ENCODE results near the gene INPP5F. TPM values are rescaled to one million over a fixed set of nuclear protein-coding genes. Genes with fewer than 3 reads are reported as not detected.
A peak's percentile ranks its signal among the peaks of the same experiment; 100 is the strongest.

The INPP5F gene
- total and polyA plus RNA-seq, 12 donors: 5.1 to 26.4 (median 10.5) TPM

DNA sequence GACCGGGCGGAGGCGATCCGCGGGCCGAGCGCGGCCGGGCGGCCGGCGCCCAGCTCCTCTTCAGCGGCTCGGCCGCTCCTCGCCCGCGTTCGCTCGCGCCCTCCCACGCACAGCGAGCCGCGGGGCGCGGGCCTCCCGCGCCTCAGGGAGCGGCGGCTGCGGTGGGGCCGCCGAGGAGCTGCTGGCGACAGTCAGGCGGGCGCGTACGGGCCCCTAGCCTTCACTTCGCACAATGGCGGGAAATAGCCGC is 146.7 kb downstream of the INPP5F start, which contains the start of gene MCMBP:
TSS of gene MCMBP (minus strand) at position 234 of the 250 bp plus-strand sequence. CDS start 259 bp downstream, outside the sequence.
- TF ChIP-seq POLR2A (IDR thresholded peaks at IDR 0.05): peak in 1 of 2 donors; percentile 68
- no peak for TF ChIP-seq CTCF (IDR thresholded peaks at IDR 0.05)
- no peak for DNase-seq
- H3K4me1 ChIP-seq (replicated peaks in 1 of 2): peaks cover 0 to 30% of the 10 kb centered on the region in 2 donors
- H3K27me3 ChIP-seq: no peaks in the 10 kb centered on the region
- peak within 1 kb of the TSS; percentile 81 to 94 (median 88) for H3K27ac ChIP-seq
- intact Hi-C loops (cut with DNase I): no loop called here
- H3K9me3 ChIP-seq (replicated peaks in 1 of 3): no peaks in the 10 kb centered on the region
- WGBS, 4 donors: 0 to 1% methylated on average over 13 to 42 of the region's 42 CpGs; no CpG with 5 or more reads in 2 of the 4 donors
- no peaks in the 10 kb centered on the region for H3K36me3 ChIP-seq (replicated peaks in 1 of 2)
- peak within 1 kb of the TSS; percentile 49 to 99 (median 80) for H3K4me3 ChIP-seq

- Histone ChIP-seq H3K27me3 (no peaks in the 10 kb centered on the region), H3K4me1 (replicated peaks in 1 of 2) (peaks cover 0 to 25% of the 10 kb centered on the region in 2 donors), H3K27ac (peak overlapping the region; percentile 81 to 94 (median 88)), H3K4me3 (peak overlapping the region; percentile 49 to 99 (median 71)), H3K9me3 (replicated peaks in 1 of 3) (no peaks in the 10 kb centered on the region), H3K36me3 (replicated peaks in 1 of 2) (no peaks in the 10 kb centered on the region)
- peak; percentile 82 to 91 (median 85) for DNase-seq
- WGBS, 4 donors: 0 to 2% (median 1%) methylated on average over 15 to 75 of the region's 75 CpGs
- intact Hi-C loops (cut with DNase I): no loop called here
- TF ChIP-seq CTCF (IDR thresholded peaks at IDR 0.05) (peak in 2 of 6 experiments; percentile 1 to 13), POLR2A (IDR thresholded peaks at IDR 0.05) (peak in 1 of 2 donors; percentile 58)
Measured at GRCh38 chr10:119872860-119873681, 147.2 kb downstream of the INPP5F start.

DNA sequence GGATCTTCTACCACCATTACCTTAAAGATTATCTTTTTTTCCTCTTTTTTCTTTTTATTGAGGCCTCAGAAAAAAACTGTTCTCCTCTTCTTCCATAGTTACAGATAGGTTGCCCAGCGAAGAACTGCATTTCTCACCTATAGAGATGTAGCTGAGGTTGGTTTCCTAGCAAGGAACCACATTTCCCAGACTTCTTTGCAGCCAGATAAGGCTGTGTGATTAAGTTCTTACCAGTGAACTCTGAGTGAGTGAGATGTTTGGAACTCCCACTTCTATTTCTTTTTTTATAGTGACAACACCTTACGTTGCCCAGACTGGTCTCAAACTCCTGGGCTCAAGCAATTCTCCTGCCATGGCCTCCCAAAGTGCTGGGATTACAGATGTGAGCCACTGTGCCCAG is 152.7 kb downstream of the INPP5F start:
- H3K27ac ChIP-seq: no peak overlapping the region
- intact Hi-C loops (cut with DNase I): no loop called here
- no peaks in the 10 kb centered on the region for H3K4me1 ChIP-seq (replicated peaks in 1 of 2)
- H3K9me3 ChIP-seq (replicated peaks in 1 of 3): no peaks in the 10 kb centered on the region
- TF ChIP-seq POLR2A (IDR thresholded peaks at IDR 0.05) (no peak), CTCF (IDR thresholded peaks at IDR 0.05) (no peak)
- no peak for DNase-seq
- no peaks in the 10 kb centered on the region for H3K36me3 ChIP-seq (replicated peaks in 1 of 2)
- WGBS, 4 donors: 72 to 79% (median 77%) methylated on average over 2 of the region's 2 CpGs
- H3K27me3 ChIP-seq: no peaks in the 10 kb centered on the region
- no peak overlapping the region for H3K4me3 ChIP-seq

Small RNA genes within 50 kb of the gene (small RNA-seq; reads per million reads assigned to genes)
- gene RN7SL846P: 0 reads per million in 2 donors

Other genes with a start within 250 kb of the INPP5F start
- 10 to 100 TPM in 7 of 9 donors, 1 to 10 TPM in 2; 9.5 to 28.1 (median 14.2) TPM for gene RGS10, start 183.3 kb upstream of the INPP5F start, total RNA-seq
- gene RGS10, start 183.3 kb upstream of the INPP5F start, polyA plus RNA-seq: 10 to 100 TPM; 12.4 to 26.0 (median 19.8) TPM
- gene TIAL1, start 129.1 kb upstream of the INPP5F start, total RNA-seq: 10 to 100 TPM; 30.7 to 99.8 (median 70.4) TPM
- 10 to 100 TPM; 45.4 to 92.6 (median 47.8) TPM for gene TIAL1, start 129.1 kb upstream of the INPP5F start, polyA plus RNA-seq
- 10 to 100 TPM in 8 of 9 donors, 1 to 10 TPM in 1; 6.1 to 49.3 (median 31.8) TPM for gene BAG3, start 74.7 kb upstream of the INPP5F start, total RNA-seq
- gene BAG3, start 74.7 kb upstream of the INPP5F start, polyA plus RNA-seq: 10 to 100 TPM; 13.5 to 48.0 (median 15.0) TPM
- 10 to 100 TPM; 28.2 to 44.1 (median 34.8) TPM for gene MCMBP, start 146.8 kb downstream of the INPP5F start, total RNA-seq
- 10 to 100 TPM; 11.1 to 44.3 (median 13.0) TPM for gene MCMBP, start 146.8 kb downstream of the INPP5F start, polyA plus RNA-seq
- 10 to 100 TPM; 13.5 to 75.0 (median 38.4) TPM for gene SEC23IP, start 166.7 kb downstream of the INPP5F start, total RNA-seq
- gene SEC23IP, start 166.7 kb downstream of the INPP5F start, polyA plus RNA-seq: 10 to 100 TPM in 2 of 3 donors, 1 to 10 TPM in 1; 8.5 to 83.5 (median 10.1) TPM

All from adrenal gland (tissue), 12 donors.